Mucosa of rectum (tissue), 2 donors: Measurements from ENCODE around the gene NEK9.

Source experiments
- H3K27ac ChIP-seq, 2 donors: one replicate each; pipeline ENCODE4 v1.7.0; 2013; ENCODE audit warnings: inconsistent platforms in 2 of 2, low read depth in 2 of 2, low read length in 2 of 2
- H3K27me3 ChIP-seq, 2 donors: one replicate each; pipeline ENCODE4 v1.7.0; 2013; ENCODE audit warnings: low read length in 2 of 2; ENCODE audit not compliant: control insufficient read depth in 2 of 2, insufficient read depth in 2 of 2
- H3K36me3 ChIP-seq, 2 donors: one replicate each; pipeline ENCODE4 v1.7.0; 2013; ENCODE audit warnings: low read length in 2 of 2; ENCODE audit not compliant: control insufficient read depth in 2 of 2, insufficient read depth in 2 of 2
- H3K4me1 ChIP-seq, 2 donors: one replicate each; pipeline ENCODE4 v1.7.0; 2013; ENCODE audit warnings: low read length in 2 of 2, mild to moderate bottlenecking in 1 of 2; ENCODE audit not compliant: control insufficient read depth in 2 of 2, insufficient read depth in 2 of 2
- H3K4me3 ChIP-seq, 2 donors: one replicate each; pipeline ENCODE4 v1.7.0; 2013; ENCODE audit warnings: low read length in 2 of 2
- H3K9ac ChIP-seq, 2 donors: one replicate each; pipeline ENCODE4 v1.7.0; 2013; ENCODE audit warnings: low read length in 2 of 2, low read depth in 1 of 2, mild to moderate bottlenecking in 1 of 2
- H3K9me3 ChIP-seq, 2 donors: one replicate each; pipeline ENCODE4 v1.7.0; 2013; ENCODE audit warnings: low read length in 2 of 2; ENCODE audit not compliant: control insufficient read depth in 2 of 2
- donor health status: healthy.
- donor health status: Normal muscosa, but diverticular disease.

The NEK9 gene

GRCh38 chr14:75046899-75047298 is 79.9 kb downstream of the NEK9 start:
- Histone ChIP-seq H3K27me3 (no peaks in the 10 kb centered on the region), H3K9me3 (no peaks in the 10 kb centered on the region), H3K9ac (no peak overlapping the region), H3K4me3 (no peak overlapping the region), H3K4me1 (peaks cover 11 to 18% of the 10 kb centered on the region in 2 donors), H3K36me3 (no peaks in the 10 kb centered on the region), H3K27ac (peak overlapping the region in 1 of 2 donors; percentile 3)

- H3K36me3 ChIP-seq: no peaks in the 10 kb centered on the region
- peaks cover 12 to 22% of the 10 kb centered on the region in 2 donors for H3K4me1 ChIP-seq
- no peak overlapping the region for H3K4me3 ChIP-seq
- H3K27me3 ChIP-seq: no peaks in the 10 kb centered on the region
- H3K9ac ChIP-seq: no peak overlapping the region
- H3K27ac ChIP-seq: peak overlapping the region in 1 of 2 donors; percentile 3
- H3K9me3 ChIP-seq: no peaks in the 10 kb centered on the region
These were observed 80.6 kb downstream of the NEK9 start for GRCh38 chr14:75046275-75046674.

GRCh38 chr14:75044752-75045151 is 82.1 kb downstream of the NEK9 start:
- Histone ChIP-seq H3K9ac (no peak overlapping the region), H3K27me3 (no peaks in the 10 kb centered on the region), H3K4me3 (no peak overlapping the region), H3K27ac (no peak overlapping the region), H3K4me1 (peaks cover 14 to 27% of the 10 kb centered on the region in 2 donors), H3K9me3 (no peaks in the 10 kb centered on the region), H3K36me3 (no peaks in the 10 kb centered on the region)

- no peak overlapping the region for H3K9ac ChIP-seq
- no peak overlapping the region for H3K4me3 ChIP-seq
- H3K4me1 ChIP-seq: peaks cover 14 to 27% of the 10 kb centered on the region in 2 donors
- H3K9me3 ChIP-seq: no peaks in the 10 kb centered on the region
- no peaks in the 10 kb centered on the region for H3K27me3 ChIP-seq
- H3K36me3 ChIP-seq: no peaks in the 10 kb centered on the region
- H3K27ac ChIP-seq: no peak overlapping the region
These were observed 82.5 kb downstream of the NEK9 start for GRCh38 chr14:75044322-75044721.

- peaks cover 3 to 8% of the 10 kb centered on the region in 2 donors for H3K36me3 ChIP-seq
- H3K4me1 ChIP-seq: peaks cover 14 to 25% of the 10 kb centered on the region in 2 donors
- H3K4me3 ChIP-seq: peak overlapping the region in 1 of 2 donors; percentile 40
- no peaks in the 10 kb centered on the region for H3K27me3 ChIP-seq
- peak overlapping the region in 1 of 2 donors; percentile 42 for H3K9ac ChIP-seq
- peak overlapping the region; percentile 52 to 69 for H3K27ac ChIP-seq
- H3K9me3 ChIP-seq: no peaks in the 10 kb centered on the region
These were observed 84.8 kb downstream of the NEK9 start for GRCh38 chr14:75042035-75042434.

- H3K36me3 ChIP-seq: peaks cover 3 to 11% of the 10 kb centered on the region in 2 donors
- H3K4me3 ChIP-seq: no peak overlapping the region
- peaks cover 14 to 24% of the 10 kb centered on the region in 2 donors for H3K4me1 ChIP-seq
- H3K9me3 ChIP-seq: no peaks in the 10 kb centered on the region
- H3K27me3 ChIP-seq: no peaks in the 10 kb centered on the region
- no peak overlapping the region for H3K9ac ChIP-seq
- peak overlapping the region; percentile 52 to 69 for H3K27ac ChIP-seq
These were observed 85.2 kb downstream of the NEK9 start for GRCh38 chr14:75041613-75042012.

- Histone ChIP-seq H3K36me3 (peaks cover 3 to 16% of the 10 kb centered on the region in 2 donors), H3K4me3 (no peak overlapping the region), H3K9ac (no peak overlapping the region), H3K9me3 (no peaks in the 10 kb centered on the region), H3K27me3 (no peaks in the 10 kb centered on the region), H3K4me1 (peaks cover 14 to 24% of the 10 kb centered on the region in 2 donors), H3K27ac (peak overlapping the region; percentile 26 to 69)
These were observed 85.9 kb downstream of the NEK9 start for GRCh38 chr14:75040959-75041358.

GRCh38 chr14:75040507-75040906 is 86.3 kb downstream of the NEK9 start:
- peaks cover 3 to 19% of the 10 kb centered on the region in 2 donors for H3K36me3 ChIP-seq
- no peaks in the 10 kb centered on the region for H3K9me3 ChIP-seq
- H3K9ac ChIP-seq: no peak overlapping the region
- peak overlapping the region in 1 of 2 donors; percentile 26 for H3K27ac ChIP-seq
- no peaks in the 10 kb centered on the region for H3K27me3 ChIP-seq
- no peak overlapping the region for H3K4me3 ChIP-seq
- H3K4me1 ChIP-seq: peaks cover 14 to 24% of the 10 kb centered on the region in 2 donors

- H3K4me3 ChIP-seq: no peak overlapping the region
- no peaks in the 10 kb centered on the region for H3K9me3 ChIP-seq
- no peaks in the 10 kb centered on the region for H3K27me3 ChIP-seq
- no peaks in the 10 kb centered on the region for H3K4me1 ChIP-seq
- H3K9ac ChIP-seq: no peak overlapping the region
- no peak overlapping the region for H3K27ac ChIP-seq
- H3K36me3 ChIP-seq: peaks cover 17 to 48% of the 10 kb centered on the region in 2 donors
These were observed 93.9 kb downstream of the NEK9 start for GRCh38 chr14:75032939-75033338.

- Histone ChIP-seq H3K9me3 (no peaks in the 10 kb centered on the region), H3K4me1 (no peaks in the 10 kb centered on the region), H3K27me3 (no peaks in the 10 kb centered on the region), H3K36me3 (peaks cover 17 to 37% of the 10 kb centered on the region in 2 donors), H3K27ac (no peak overlapping the region), H3K4me3 (no peak overlapping the region), H3K9ac (no peak overlapping the region)
These were observed 96.7 kb downstream of the NEK9 start for GRCh38 chr14:75030147-75030546.
